T-helper 1 cell treated with Interleukin-12 subunit alpha and Interleukin-12 subunit beta and Interleukin-4 antibody, amounts not matched to agents 30 ng/mL and 1 ng/mL, for 36 hours (primary cell): Measurements from ENCODE around the gene OR6N2. TPM values are rescaled to one million over a fixed set of nuclear protein-coding genes. Genes with fewer than 3 reads are reported as not detected.

Source experiments
- intact Hi-C: fragments of 100-400 bp; cut with micrococcal nuclease; formaldehyde crosslinking; loops from one replicate; pipeline ENCODE4 v1.15.1; 2024
- total RNA-seq: library from RNA; stranded (reverse); gene quantifications from 2 replicates; pipeline ENCODE4 v1.2.3, GENCODE V29; 2022

OR6N2 gene
- not detected in 2 replicates for total RNA-seq

DNA sequence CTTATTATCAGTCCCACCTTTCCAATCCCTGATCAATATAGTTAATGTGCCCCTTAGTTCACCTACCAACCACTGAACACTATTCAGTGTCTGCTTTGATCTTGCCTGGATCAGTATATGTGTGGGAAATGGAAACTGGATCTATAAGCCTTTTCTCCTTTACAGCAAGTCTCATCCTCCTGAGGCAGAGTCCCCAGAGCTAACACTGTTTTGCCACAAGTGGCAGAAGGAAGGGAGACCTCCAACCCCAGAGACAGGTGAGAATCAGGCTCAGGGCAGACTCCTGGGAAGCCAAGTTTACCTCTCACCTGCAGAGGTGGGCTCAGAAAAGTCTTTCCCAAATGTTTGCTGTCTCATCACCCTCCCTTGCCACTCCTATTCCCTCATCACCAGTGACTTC is at the start of gene OR6N2:
TSS of gene OR6N2 (minus strand) at position 101 of the 400 bp plus-strand sequence. CDS start 3,569 bp downstream, outside the sequence.
- intact Hi-C loops = no loop called here

DNA sequence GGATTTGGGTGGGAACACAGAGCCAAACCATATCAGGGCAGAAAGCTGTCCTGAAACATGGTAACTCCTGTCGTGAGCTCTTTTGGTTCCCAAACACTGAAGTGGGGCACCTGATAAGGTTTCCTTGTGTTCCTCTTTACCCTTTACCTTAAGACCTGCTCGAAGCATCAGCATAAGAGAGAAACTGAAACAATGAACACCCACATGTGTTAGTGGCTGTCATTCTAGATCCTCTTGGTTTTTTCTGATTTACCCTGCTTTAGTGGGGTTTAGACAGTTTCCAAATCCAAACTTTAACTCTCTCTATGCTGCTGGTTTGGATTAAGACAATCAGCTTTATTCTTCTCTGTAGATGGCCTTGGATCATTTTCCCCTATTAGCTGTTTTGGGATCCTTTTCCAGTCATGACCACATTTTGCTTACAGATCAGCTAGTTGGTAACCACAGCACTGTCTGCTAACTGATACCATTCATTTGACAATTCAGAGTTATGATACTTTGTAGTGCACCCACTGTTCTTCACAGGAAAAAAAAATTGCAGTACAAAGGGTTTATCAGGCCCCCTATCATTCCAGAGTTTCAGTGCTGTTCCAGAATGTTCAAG is 49.2 kb upstream of the OR6N2 start:
- intact Hi-C loops = no loop called here

GRCh38 chr1:158821723-158822122 is 40.7 kb upstream of the OR6N2 start:
- intact Hi-C loops = no loop called here

DNA sequence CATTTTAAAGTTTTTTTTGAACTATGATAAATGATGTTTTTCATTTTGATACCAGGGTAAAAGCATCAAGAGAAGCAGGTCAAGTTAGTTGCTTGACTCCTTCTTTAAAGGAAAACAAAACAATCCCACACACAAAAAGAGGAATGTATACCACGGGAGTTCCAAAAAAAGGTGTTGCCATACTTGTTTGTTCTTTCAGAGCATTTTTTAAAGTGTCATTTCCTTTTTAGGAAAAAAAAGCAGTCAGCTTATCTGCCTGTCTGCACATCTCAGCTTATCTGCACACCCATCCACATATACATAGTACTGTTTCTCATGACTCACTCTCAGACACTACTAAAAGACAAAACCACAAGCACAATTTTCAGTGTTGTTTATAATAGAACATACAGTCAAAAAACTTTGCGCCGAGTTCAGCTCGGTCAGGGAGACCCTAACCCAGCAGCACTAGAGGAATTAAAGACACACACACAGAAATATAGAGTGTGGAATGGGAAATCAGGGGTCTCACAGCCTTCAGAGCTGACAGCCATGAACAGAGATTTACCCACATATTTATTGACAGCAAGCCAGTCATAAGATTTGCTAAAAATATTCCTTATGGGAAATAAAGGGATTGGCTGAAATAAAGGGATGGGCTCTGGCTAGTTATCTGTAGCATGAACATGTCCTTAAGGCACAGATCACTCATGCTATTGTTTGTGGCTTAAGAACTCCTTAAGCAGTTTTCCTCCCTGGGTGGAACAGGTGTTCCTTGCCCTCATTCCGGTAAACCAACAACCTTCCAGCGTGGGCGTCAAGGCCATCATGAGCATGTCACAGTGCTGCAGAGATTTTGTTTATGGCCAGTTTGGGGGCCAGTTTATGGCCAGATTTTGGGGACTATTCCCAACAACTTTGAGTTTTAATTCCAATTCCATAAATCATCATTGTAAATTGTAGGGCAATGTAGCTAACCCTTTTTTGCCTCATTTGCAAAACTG is 38.7 kb upstream of the OR6N2 start:
- intact Hi-C loops = loop anchor here (1.0 kb wide), 4 partner anchors 112 to 257 kb away; partner anchors contain the start of genes AIM2, IFI16 and PYHIN1

DNA sequence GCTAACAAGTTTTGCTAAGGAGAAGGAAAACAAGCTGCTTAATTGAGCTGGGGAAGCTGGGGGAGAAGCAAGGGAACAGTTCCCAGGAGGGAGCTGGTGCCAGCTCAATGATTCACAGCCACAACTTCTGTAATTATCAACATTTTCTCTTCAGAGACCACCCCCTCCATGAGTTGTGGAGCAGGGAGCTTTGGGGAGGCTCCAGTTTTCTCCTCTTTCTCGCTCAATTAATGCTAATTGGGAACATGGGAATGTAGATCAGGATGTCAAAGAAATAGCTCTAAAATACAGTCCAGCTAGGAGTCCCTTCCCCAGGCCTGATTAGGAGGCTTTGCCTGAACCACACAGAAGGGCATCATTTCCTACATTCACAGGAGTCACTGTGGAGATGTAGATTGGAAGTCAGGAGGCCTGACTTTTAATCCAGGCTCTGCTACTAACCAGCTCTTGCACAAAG is 38.0 kb upstream of the OR6N2 start:
- intact Hi-C loops = loop anchor here (1.0 kb wide), 4 partner anchors 112 to 257 kb away; partner anchors contain the start of genes AIM2, IFI16 and PYHIN1

GRCh38 chr1:158818560-158818959 is 37.6 kb upstream of the OR6N2 start:
- intact Hi-C loops = no loop called here

GRCh38 chr1:158814970-158815369 is 34.0 kb upstream of the OR6N2 start:
- intact Hi-C loops = no loop called here

GRCh38 chr1:158813164-158813563 is 32.2 kb upstream of the OR6N2 start:
- intact Hi-C loops = no loop called here

GRCh38 chr1:158812336-158812735 is 31.3 kb upstream of the OR6N2 start:
- intact Hi-C loops = no loop called here

DNA sequence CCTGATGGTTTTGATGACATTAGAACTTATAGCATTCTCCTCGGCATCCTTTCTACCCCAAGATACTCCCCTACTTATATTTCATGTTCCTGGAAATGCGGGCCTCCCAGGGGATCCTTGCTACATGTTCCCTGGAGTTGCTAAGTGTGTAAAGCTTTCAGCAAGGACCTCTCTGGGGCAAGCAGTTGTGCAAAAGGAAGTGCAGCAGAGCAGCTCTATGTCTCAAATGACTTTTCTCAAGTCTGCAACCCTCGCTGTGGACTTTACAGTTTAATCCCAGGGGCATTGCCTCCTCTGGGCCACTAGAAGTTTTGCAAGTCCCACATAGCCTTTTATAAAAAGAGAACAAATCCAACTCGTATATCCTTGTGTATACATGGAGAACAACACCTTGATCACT is 29.3 kb upstream of the OR6N2 start:
- intact Hi-C loops = no loop called here

DNA sequence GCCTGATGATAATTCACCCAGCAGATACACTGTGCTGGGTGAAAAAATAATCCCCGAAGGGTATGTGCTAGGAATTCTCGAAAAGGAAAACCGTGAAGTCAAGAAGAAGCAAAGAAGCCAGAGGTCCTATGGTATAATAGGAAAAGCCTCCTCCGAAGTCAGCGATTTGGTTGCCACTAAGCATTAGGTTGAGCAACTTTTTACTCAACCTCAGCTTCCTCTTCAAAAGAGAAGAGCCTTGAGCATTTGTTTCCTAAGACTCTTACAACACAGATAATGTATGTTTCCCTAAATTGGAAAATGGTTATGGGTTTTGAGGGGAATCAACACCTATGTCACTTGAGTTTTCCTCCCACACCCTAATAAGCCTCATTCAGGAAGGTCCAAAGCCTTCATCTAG is 28.9 kb upstream of the OR6N2 start:
- intact Hi-C loops = no loop called here

GRCh38 chr1:158809256-158809655 is 28.3 kb upstream of the OR6N2 start:
- intact Hi-C loops = no loop called here

- intact Hi-C loops = no loop called here
Observed at GRCh38 chr1:158806916-158807536, 26.0 kb upstream of the OR6N2 start.

DNA sequence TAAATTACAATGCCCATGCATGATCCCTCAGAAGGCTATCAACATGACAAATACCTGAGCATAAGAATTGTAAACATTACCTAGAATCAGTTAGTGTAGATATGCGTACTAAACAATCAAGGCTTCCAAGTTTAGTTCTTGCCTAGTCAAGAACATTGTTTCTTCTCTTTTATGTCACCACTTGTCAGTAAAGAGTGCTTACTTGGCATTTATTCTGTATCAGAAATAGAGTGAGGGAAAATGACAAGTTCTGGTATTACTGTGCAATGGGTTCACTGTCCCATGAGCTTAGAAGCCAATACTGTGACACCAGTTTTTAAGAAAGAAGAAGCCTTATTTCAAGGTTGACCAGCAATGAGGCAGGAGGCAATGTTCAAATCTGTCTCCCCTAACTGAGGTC is 22.7 kb upstream of the OR6N2 start:
- intact Hi-C loops = no loop called here

GRCh38 chr1:158801396-158801795 is 20.4 kb upstream of the OR6N2 start:
- intact Hi-C loops = no loop called here

- intact Hi-C loops = no loop called here
Observed at GRCh38 chr1:158800526-158800925, 19.5 kb upstream of the OR6N2 start.

DNA sequence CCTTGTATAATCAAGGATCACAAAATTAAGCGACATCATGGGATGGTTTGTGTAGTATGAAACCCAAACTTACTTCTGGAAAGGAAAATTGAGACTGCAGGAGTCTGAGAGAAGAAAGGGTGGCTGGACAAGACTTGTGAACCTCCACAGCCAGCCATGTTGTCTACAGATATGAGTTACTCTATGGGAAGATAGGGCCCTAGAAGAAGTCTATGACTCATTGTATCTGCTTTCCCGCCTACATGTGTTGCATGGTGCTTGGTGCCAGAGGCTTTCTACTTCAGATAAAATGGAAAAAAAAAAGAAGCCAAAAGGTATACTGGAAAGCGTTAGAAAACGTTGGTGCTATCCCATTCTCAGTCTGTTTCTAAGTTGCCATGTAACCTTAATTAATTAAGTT is 18.7 kb upstream of the OR6N2 start:
- intact Hi-C loops = no loop called here

DNA sequence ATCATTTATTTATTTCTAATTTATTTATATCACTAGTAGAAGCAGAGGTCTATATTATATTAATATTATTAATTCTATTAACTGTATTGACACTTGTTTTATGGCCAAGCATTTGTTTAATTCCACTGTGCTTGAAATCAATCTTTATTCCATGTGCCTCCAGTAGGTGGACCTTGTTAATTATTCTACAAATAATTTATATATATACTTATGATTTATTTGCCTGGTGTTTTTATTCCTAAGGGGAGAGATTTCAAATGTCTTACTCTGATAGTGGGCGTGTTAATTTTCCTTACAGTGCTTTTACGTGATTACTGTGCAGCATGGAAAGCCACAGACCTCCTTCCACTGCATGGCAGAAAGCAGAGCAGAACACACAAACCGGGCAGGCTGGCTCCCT is 17.5 kb upstream of the OR6N2 start:
- intact Hi-C loops = no loop called here

DNA sequence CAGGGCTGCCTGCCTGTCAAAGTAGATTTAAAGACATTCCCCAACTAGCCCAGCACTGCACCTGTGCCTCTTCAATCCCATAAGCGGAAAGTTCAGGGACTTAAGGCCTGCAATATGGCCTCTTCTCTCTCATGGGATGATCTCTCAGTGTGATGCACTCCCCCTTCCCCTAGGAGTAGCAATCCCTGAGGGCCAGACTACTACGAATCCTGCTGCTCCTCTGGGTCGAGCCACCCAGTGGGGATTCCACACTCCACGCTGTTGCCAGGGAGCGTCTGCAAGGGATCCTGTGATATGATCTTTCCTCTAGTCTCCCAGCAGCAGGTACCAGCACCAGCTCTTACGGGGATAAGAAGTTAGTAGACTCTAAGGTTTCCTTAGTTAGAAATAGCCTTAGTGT is 13.2 kb upstream of the OR6N2 start:
- intact Hi-C loops = no loop called here

- intact Hi-C loops = loop anchor here (1.0 to 2.0 kb wide), 3 partner anchors 139 to 279 kb away; no protein-coding TSS in a partner anchor
Observed at GRCh38 chr1:158793604-158794003, 12.6 kb upstream of the OR6N2 start.

DNA sequence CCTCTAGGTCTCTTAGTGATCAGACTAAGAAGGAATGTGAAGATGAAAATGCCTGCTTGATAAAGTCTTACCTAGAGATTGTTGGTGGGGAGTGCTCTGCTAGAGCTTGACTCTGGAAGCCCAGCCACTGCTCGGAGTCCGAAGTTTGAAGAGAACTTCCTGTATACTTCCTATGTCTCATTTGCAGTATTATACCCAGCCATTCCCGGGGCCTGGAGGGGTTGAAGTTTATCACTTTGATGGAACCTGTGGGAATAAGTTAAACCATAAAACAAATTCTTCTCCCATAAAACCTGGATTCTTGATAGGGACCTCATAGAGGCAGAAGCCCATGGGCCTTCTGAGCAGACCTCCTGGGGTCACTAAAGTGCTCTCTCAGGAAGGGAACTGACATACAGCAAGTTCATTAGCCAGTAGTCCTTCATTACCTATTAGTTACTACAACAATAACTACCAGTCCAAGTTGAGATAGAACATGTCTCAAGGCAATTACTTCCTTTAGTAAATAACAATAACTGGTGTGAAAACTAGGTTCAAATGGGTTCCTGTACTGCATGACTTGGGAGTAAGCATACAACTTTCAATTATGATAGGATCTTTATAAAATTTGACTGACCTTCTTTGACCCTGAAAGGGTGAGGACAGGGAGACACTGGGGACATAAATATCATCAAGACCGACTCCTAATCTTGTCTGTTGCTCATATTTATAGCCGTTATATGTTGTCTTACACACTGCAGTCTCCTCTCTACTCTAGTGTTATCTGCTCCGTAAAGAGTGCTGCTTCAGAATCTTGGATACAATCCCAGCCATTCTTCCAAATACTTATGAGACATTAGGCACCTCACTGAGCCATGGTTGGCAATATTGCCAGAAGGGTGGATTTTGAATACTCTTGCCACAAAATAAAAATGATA is 8.8 kb downstream of the OR6N2 start, which contains the start of gene OR6N1:
TSS of gene OR6N1 (minus strand) at position 246 of the 917 bp plus-strand sequence. CDS start 5,513 bp downstream, outside the sequence.
- intact Hi-C loops = no loop called here
